ENCODE data around the gene PRM1. TPM values are rescaled to one million over a fixed set of nuclear protein-coding genes. Genes with fewer than 3 reads are reported as not detected.

The PRM1 gene
- total and polyA plus RNA-seq, 2 of the 13 experiments (the other 11 are each of a cell fraction or from before 2014, with no cell fraction given) = not detected

DNA sequence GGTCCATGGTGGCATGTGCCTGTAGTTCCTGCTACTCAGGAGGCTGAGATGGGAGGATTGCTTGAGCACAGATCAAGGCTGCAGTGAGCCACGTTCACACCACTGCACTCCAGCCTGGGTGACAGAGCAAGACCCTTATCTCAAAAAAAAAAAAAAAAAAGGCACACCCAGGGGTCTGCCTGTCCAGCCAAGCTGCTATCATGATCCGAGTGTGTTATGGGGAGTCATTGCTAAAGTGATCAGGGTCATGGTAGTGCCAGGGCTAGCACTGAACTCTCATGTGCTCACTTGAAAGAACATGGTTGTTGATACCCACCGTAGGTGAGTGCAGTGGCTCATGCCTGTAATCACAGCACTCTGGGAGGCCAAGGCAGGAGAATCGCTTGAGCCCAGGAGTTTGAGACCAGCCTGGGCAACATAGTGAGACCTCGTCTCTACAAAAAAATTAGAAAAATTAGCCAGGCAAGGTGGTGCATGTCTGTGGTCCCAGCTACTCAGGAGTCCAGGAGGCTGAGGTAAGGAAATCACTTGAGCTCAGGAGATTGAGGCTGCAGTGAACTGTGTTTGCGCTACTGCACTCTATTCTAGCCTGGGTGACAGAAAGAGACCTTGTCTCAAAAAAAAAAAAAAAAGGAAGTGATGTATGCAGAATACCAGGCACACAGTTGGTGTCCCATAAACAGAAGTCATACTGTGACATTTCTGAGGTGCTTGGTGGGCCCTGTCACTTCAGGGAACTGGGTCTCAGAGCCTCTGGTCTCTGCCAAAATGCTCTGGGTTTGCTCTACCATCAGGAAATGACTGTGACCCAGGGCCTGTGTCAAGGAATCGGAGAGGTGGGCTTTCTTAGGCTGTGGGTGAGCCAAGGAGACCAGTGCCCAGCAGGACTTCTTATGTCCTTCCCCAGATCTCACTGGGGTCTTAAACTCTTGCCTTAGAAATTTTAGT is 2.2 kb downstream of the PRM1 start (continued):
- 0 out of 2 replicates have a peak, but pooled peaks have one; percentile 32 for TF ChIP-seq ZNF691 (CRISPR knock-in tag; IDR thresholded peaks at IDR 0.05; ENCODE audit: borderline replicate concordance, low read depth)
- no peak for TF ChIP-seq ZNF839 (CRISPR knock-in tag; IDR thresholded peaks at IDR 0.05; ENCODE audit: borderline replicate concordance)
- TF ChIP-seq ZNF546 (CRISPR knock-in tag; conservative IDR thresholded peaks at IDR 0.05) = peak; percentile 83; the same call in 1 of the 2 replicates
- TF ChIP-seq ZNF563 (CRISPR knock-in tag; IDR thresholded peaks at IDR 0.05) = 0 out of 2 replicates have a peak, but pooled peaks have one; percentile 6
- TF ChIP-seq GABPB1 (CRISPR knock-in tag; IDR thresholded peaks at IDR 0.05) = 0 out of 2 replicates have a peak, but pooled peaks have one; percentile 21
- 0 out of 2 replicates have a peak, but pooled peaks have one; percentile 26 for TF ChIP-seq ZFP90 (CRISPR knock-in tag; IDR thresholded peaks at IDR 0.05; ENCODE audit: borderline replicate concordance)
- 0 out of 2 replicates have a peak, but pooled peaks have one; percentile 45 for TF ChIP-seq ZC3H13 (CRISPR knock-in tag; IDR thresholded peaks at IDR 0.05)
- TF ChIP-seq MZF1 (CRISPR knock-in tag; IDR thresholded peaks at IDR 0.05; ENCODE audit: borderline replicate concordance) = no peak
- TF ChIP-seq BCL3 (CRISPR knock-in tag; IDR thresholded peaks at IDR 0.05) = peak; percentile 16; the same call in 1 of the 2 replicates
- TF ChIP-seq ZBTB38 (CRISPR knock-in tag; IDR thresholded peaks at IDR 0.05) = peak; percentile 96
- TF ChIP-seq GTF3A (CRISPR knock-in tag; conservative IDR thresholded peaks at IDR 0.05) = 0 out of 2 replicates have a peak, but pooled peaks have one; percentile 42
- TF ChIP-seq ZNF256 (CRISPR knock-in tag; conservative IDR thresholded peaks at IDR 0.05) = peak; percentile 15
- TF ChIP-seq ZBTB3 (CRISPR knock-in tag; IDR thresholded peaks at IDR 0.05; ENCODE audit: borderline replicate concordance, low read depth) = 0 out of 2 replicates have a peak, but pooled peaks have one; percentile 58
- TF ChIP-seq ZNF615 (CRISPR knock-in tag; IDR thresholded peaks at IDR 0.05; ENCODE audit: borderline replicate concordance) = no peak
- peak; percentile 58 for TF ChIP-seq ZKSCAN8 (CRISPR knock-in tag; IDR thresholded peaks at IDR 0.05; ENCODE audit: borderline replicate concordance)
- TF ChIP-seq CBX2 (IDR thresholded peaks at IDR 0.05; ENCODE audit: low read depth, low read length) = no peak
- 0 out of 2 replicates have a peak, but pooled peaks have one; percentile 37 for TF ChIP-seq CBX2 (CRISPR knock-in tag; IDR thresholded peaks at IDR 0.05; ENCODE audit: low read depth)
- 0 out of 2 replicates have a peak, but pooled peaks have one; percentile 51 for TF ChIP-seq ARID4A (CRISPR knock-in tag; IDR thresholded peaks at IDR 0.05; ENCODE audit: borderline replicate concordance)
